GM18873 (cell line): ENCODE data around the gene CHRNA1.

ENCODE experiments used
- ATAC-seq: cut with Tn5 transposase; IDR thresholded peaks from one replicate; pipeline ENCODE4 v1.9.1; 2021; ENCODE audit warnings: mild to moderate bottlenecking, moderate library complexity, moderate number of reproducible peaks; ENCODE audit not compliant: unreplicated experiment, low FRiP score

CHRNA1 gene

DNA sequence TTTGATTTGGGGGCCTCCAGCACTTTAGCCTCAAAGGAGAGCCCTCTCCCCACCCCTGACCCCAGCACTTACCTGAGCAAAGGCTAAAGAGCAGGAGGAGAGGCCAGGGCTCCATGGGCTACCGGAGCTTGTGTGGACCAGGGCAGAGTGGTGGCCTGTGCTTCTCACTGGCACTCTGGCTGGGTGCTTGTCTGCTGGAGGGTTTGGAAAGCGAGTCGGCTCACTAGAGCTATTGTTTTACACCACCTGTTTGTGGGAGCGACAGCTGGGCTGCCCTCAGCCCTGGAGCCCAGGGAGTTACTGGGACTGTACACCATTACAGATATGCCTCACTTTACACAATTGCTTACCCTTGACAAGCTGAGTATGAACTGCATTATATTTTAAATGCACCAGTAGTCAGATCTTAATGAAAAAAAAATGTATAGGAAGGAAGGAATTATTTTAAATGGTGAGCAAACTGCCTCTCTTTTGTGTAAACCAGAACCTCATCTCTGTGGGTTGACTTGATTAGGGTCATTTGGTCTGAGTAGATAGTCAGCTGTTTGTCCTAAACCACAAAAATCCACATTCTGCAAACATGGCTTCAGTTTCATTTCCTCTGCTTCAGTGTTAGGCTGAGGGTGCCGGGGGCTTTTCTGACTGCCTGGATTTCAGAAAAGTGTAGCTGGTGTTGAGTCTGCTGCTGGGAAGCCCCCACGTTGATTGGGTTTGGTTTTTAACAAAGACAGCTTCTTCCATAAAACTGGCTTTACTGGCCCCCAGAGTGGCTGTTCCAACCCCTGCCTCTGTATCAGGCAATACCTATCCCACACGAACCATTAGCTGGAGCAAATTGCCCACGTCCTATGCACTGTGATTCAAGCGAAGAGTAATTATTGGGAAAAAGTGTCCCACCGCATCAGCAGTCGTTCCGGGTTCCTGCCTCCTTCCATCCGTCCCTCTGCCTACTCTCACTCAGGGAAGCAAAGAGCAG, at the start of gene CHRNA1:
CHRNA1 (minus strand) TSS at position 193 of the 976 bp plus-strand sequence; CDS start at position 115, 78 bp downstream.
- ATAC-seq, result no peak

DNA sequence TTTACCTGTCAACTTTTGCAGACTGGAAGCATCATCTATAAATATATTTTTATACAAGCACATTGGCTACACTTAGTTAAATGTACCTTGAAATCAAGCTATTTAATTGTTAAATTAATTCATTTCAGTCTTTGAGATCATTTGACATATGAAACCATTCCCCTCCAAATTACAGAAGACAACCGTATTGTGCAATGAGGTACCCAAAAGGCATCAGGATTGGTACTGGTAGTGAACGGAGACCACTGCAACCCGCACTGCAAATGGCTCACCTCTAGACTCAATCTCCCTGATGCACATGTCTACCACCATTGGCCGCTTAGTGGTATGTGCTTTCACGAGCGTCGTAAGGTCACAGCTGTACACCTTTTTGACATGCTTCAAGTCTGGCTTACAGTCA, 47.8 kb upstream of the CHRNA1 start:
- ATAC-seq, result no peak

DNA sequence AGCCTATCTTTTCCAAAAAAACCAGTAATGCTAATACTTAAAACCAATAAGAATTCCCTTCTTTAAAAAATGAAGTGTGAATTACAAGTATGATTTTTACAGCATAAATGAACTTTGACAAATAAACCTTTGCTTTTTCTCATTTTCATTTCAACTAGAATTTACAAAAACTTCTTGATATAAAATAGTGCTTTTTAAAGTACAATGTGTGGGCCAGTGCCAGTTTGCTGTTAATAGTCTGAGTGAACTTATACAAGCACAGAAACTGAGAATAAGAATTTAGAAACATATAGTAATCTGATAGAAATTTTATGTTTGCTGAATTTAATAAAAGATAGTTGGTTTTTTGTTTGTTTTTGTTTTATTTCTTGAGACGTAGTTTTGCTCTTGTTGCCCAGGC, 43.7 kb upstream of the CHRNA1 start:
- ATAC-seq, result no peak

DNA sequence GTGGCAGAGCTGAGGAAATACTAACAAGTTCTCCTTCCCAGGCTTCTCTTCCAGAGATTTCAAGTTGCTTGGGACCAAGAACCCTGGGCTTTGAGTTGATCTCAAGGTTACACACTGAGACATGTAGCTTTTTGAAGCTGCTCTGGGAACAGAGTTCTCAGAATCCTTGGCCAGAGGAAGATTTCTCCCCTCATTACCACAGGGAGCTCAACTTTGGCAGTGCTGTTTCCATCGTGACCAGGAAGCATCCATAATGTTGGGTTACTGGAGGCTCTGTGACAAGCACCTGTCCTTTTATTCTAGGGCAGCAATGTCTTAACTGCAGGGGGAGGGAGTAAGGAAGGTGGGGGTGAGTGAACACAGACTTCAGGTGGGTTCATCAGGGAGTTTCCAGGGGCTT, 41.5 kb upstream of the CHRNA1 start:
- no peak for ATAC-seq

DNA sequence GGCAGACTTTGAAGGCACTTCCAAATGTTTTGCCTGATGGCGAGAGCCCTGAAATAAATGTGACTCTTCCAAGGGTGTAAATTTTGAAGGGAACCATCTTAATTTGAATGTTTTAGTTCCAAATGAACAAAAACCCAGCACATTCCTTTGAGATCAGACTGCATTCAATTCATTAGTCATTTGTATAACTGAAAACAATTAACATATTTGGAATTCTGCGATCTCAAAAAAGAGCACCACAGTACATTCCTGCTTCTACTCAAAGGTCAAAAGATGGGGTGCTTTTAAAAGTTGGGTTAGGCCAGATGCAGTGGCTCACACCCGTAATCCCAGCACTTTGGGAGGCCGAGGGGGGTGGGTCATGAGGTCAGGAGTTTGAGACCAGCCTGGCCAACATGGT, 38.2 kb upstream of the CHRNA1 start:
- ATAC-seq, result no peak

DNA sequence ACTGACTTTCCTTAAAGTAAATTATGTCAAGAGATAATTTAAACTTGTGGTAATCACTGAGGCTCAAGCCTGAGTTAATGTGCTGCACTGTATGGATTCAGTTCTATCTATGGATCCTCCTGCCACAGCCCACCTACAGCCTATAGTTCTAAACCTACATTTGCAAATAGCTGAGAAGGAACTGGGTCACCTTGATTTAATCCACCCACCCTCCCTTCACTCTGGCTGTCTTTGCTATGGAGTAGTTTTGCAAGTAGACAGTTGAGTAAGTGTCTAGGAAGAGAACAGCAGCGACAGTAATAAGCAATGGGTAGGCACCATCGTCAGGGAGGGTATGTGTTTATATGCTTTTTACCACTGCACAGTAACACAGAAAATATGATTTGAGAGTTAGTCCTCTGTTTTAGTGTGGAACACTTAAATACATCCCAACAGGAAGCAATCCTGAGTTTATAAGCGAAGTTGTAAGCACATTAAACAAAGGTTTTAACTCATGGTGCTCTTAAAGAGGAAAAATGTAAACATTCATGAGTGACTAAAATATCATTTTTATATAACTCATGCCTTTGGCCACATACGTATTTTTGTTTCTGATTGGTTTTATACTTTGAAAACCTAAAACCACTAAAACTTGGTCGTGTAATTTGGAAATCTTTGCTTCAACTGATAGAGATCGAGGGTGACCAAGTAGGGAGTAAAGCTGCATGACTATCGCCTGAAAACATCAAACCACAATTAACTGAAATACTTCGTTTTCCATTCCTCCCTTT, 36.3 kb upstream of the CHRNA1 start:
- no peak for ATAC-seq

DNA sequence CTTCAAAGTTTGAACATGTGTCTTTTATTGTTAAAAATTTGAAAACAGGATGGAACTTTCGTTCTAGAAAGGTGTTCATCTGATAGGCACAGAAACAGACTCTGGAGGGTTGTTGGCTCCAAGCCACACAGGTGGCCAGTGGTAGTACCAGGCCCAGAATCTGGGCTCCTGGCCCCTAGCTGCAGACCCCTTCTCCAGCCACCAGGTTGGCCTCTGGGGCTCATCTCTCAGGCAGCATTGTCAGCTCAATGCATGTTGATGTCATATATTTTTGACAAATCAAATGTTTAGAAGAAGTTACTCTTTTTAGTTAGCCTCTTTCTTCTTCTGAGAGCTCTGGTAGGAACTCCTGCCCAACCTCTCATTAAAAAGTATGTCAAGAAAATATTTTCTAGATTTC, 34.5 kb upstream of the CHRNA1 start:
- no peak for ATAC-seq

DNA sequence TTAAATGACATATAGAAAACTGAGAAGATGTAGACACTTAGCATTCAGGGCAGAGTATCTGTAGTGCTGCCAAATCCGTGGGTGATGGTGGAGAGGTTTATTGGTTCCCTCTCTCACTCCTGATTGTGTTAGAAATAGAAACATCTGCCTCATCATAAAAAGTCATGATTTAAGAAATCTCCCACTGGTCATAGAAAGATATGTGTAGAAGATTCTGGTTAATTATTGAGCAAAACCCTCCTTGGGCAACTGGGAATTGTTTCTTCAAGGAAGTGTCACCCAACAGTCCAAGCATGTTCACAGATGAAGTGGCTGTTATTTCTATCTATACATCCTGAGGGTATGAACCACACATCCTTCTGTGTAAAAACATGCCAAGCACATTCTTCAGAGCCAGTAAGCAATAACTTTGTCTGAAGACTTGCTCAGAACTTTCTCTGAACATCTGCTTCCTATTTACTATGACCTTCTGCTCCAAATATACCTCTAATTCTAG, 33.6 kb upstream of the CHRNA1 start:
- no peak for ATAC-seq

DNA sequence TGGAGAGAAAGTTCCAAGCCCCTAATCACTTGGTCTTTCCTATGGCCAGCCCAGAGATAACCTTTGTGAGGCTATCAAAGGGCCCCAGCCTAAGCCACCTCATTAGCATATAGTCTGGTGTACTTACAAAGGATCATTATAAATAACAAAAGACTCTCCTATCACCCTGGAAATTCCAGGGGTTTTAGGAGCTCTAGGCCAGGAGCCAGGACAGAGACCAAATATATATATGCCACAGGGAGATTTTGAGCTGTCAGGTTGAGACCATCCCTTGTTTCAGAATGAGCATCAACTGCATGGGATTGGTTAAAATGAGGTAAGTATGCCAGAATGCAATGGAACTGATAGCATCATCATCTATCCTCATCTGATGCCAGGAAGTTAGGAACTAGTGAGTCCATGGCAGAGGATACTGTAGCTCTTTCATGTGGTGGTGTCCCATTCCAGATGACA, 32.1 kb upstream of the CHRNA1 start:
- ATAC-seq, result no peak

DNA sequence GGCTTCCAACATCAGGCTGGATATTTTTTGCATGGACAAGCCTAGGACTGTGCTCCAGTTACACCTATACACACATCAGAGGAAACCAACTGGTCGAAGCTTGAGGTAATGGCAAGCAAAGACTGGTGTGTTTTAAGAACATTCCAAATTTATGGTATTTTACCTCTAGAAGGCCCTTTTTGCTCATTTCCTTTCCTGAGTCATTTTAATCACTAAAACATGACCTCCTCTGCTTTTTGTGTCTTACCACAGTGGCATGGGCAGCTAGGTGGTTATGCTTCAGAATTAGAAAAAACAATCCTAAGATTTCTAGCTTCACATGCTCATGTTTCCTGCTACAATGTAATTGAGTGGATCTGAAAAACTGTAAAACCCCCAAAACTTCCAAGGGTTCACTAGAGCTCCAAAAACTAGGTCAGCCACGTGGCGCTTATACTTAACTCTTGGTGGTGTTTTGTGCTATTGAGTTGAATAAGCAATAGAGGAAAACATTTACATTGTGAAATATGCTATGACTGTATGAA, 30.6 kb upstream of the CHRNA1 start:
- ATAC-seq, result no peak

DNA sequence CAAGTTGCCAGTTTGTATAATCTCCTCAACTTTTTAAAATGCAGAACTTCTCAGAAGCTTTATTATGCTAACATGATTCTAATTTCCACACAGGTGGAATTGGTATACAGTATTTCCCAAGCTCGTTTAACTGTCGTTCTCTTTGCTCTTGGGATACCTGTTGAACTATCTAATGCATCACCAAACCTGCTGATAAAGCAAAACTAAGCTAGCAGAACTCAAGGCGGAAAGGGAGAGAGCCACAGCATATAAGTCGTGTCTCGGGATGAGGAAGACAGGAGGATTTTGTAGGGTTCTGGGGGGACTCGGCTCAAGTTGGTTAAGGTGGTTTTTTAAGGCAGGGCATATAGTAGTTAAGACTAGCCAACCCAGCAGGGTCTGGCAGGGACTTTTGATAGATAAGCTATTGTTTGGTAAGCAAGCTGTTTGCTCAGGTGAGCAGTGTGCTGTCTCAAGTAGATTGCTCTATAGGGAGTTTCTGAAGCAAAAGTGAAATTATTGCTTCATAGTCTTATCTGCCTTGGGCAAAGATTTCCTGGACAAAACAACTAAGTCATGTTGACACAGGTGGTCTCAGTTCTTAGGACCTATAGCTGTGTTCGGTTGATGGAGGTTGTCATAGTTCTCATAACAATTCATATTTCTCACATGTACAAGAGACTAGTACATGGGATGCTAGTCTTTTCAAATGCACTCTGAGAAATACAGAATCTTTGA, 28.2 kb upstream of the CHRNA1 start:
- ATAC-seq, result no peak

DNA sequence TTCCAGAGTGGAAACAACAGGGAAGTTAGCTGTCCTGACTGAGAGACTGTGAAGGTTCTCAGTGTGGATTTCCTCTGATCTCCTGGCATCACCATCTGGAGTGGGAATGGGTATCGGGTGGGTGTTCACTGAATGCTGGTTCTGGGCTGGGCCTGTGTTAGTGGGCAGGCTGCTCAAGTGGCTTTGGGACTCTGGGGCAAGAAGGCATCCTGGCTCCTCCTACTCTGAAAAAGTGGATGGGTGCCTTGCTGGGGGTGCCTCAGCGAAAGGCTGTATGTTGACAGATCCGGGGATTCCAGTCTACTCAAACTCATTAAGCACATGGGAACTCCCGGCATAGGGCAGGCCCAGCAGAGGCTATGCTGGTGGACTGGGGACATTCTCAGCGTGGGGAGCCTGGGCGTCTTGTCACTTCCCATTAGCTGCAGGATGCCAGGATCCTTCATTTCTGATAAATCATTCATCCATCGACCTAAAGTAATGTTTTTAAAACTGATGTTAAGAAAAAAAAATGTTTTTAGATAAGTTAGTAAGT, 27.5 kb upstream of the CHRNA1 start:
- no peak for ATAC-seq

DNA sequence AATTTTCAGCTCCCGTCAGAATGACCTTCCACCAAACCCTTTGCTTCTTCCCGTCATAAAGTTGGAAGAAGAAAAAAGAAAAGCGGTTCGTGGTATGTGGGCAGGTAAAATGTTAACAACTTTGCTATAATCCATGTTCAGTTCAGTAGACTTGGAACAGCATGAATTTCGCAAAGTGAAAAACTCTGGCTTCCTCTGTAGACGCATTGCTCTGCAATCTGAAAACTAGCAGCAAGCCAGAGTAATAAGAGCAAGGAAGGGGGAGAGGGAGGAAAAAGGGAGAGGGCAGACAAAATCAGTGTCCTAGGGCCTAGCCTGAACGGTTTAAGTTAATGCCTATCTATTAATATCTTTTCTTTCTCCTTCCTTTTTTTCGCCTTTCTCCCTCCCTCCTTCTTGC, 26.7 kb upstream of the CHRNA1 start:
- ATAC-seq, result no peak

DNA sequence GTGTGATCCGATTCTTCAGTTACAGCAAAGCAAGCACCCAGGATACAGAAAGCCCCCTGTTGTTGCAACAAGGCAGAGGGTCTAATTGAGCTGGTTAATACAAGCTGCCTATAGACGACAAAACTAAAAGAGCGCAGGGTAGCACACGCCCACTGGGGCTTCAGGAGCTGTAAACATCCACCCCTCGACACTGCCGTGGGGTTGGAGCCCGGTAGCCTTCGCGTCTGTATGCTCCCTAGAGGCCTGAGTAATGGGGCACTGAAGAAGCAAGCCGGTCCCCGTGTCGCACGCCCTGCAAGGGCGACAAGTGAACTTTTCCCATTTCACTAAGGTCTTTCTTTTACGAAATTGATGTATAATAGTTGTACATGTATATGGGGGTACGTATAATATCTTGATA, 24.7 kb upstream of the CHRNA1 start:
- ATAC-seq, result no peak

DNA sequence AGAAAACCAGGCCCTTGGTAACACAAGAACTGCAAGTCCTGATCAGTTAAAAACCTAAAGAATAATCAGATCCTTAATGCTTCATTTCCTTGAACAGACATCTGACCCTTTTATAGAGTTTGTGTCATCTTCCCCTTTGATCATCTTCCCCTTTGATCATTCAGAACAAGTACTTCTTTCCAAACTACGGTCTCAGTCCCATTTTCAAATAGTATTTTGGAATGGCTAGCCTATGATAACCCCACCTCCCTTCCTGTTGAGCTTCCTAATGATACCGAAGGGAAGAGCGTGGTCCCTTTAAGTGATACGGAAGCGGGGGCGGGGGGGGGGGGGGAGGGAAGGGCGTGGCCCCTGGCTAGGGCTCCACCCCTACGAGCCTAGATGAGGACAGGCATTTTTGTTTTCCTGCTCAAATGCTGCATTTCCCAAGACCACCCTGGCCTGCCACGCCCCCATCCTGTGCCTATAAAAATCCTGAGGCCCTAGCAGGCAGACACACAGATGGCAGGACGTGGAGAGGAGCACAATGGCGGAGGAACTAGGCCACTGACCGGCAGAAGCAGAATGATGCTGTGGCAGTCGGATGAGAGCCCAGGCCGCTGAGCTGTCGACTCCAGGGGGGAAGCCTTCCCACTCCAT, 24.1 kb upstream of the CHRNA1 start:
- no peak for ATAC-seq

DNA sequence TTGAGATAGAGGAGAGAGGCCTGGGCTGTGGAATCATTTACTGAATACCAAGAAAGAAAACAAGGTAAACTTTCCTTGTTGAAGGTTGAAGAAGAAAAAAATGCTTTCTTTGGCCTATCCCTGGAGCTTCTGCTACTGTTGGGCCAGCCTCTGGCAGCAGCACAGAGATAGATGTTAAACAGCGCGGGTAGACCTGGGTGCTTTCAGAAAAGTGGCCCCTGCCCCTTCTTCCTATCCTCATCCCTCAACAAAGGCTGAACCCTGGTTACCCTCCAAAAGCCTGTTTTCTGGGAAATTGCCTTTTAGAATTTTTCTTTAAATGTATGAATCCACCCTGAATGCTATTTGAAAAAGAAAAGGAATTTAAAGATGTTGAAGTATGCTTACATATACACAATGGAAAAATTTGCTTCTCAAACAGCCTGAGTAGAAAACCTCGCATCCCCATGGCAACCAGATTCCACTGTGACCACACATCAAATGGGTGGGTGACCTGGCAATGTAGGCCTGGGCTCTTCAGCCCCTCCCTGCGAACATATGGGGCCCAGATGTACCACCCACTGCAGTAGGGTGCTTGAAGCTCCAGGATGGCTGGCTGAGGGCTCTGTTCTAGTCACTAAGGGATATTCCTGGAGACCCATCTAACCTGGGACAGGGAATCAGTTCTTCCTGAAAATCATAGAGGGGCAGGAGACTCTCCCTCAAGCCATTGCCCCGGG, 23.4 kb upstream of the CHRNA1 start:
- ATAC-seq, result no peak

DNA sequence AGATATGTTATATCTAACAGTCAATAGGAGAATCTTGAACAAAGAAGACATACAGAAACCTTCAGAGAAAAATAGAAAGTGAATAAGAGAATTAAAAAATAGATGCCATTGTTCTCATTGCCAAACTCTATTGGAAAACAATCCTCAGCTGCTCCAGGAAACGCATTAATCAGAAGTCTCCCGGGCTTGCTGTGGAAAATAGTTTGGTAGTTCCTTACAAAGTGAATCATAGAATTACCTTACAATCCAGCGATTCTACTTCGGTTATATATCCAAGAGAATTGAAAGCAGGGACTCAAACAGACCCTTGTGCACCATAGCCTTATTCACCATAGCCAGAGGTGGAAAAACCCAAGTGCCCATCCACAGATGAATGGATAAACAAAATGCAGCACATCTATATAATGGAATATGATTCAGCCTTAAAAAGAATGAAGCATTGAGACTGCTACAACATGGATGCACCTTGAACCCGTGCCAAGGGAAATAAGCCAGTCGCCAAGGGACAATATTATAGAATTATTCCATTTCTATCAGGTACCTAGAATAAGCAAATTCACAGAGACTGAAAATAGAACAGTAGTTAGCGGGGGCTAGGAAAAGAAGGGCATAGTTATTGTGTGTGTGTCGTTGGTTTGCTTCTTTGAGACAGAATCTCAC, 21.9 kb upstream of the CHRNA1 start:
- ATAC-seq, result no peak

DNA sequence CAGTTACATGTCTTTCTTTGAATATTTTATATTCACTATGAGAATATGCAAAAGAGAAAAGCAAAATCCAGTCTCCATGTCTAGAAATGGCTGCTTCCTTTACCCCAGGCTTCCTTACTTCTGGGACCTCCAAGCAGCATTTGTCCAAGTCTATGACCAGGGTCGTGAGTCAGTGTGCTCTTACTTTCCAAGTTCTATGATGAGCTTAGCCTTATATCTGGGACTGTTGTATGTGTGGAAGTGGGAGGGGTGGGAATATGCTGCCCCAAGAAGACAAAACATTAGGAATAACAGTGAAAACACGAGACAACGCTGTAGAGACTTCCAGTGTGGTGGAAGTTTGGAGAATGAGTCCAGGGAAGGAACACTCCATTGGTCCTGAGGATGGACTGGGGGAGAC, 21.2 kb upstream of the CHRNA1 start:
- ATAC-seq, result no peak

DNA sequence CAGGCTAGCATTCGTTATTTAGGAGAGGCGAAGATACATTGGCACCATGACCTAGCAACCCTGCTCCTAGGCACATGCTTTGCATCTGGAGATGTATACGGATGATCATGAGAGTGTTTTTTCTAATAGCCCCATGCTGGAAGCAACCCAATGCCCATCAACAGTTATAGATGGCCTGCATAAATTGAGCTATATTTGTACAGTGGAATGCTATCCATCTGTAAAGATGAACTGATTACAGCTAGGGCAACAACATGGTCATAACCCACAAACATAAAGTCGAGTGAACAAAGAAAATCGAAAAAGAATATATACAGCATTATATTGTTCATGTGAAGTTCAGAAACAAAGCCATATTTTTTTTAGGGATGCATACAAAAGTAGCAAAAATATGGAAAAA, 20.6 kb upstream of the CHRNA1 start:
- no peak for ATAC-seq
